ENCODE data around the gene ITGA7. TPM values are rescaled to one million over a fixed set of nuclear protein-coding genes. Genes with fewer than 3 reads are reported as not detected.

Gene ITGA7
- total and polyA plus RNA-seq, 5 donors from 2014 or later, result 0.29 to 0.76 TPM; not detected in 3

GRCh38 chr12:55744340-55745030 is 36.8 kb upstream of the ITGA7 start:
- Histone ChIP-seq H3K4me1 (ENCODE audit: control insufficient read depth, insufficient read depth, low read length, poor library complexity, severe bottlenecking) (peaks cover 19% of the 10 kb centered on the region), H3K9me3 (ENCODE audit: control insufficient read depth in 2 of 2, low read length in 2 of 2) (no peaks in the 10 kb centered on the region), H3K27ac (ENCODE audit: insufficient read depth, low read length, poor library complexity, severe bottlenecking) (peak overlapping the region; percentile 55), H3K27me3 (ENCODE audit: control insufficient read depth, insufficient read depth, low read length) (no peaks in the 10 kb centered on the region), H3K4me3 (ENCODE audit: low read depth, low read length) (peak overlapping the region; percentile 65), H3K36me3 (ENCODE audit: control insufficient read depth, insufficient read depth, low read length) (peaks cover 2% of the 10 kb centered on the region)
- Mint-ChIP-seq H3K36me3 (no peaks in the 10 kb centered on the region), H3K27ac (peak overlapping the region; percentile 85 to 88 (median 86)), H3K4me1 (peaks cover 0 to 48% (median 25%) of the 10 kb centered on the region in 4 donors), H3K9me3 (no peaks in the 10 kb centered on the region), H3K27me3 (peaks cover 5% of the 10 kb centered on the region), H3K4me3 (peak overlapping the region; percentile 93 to 97 (median 94))
- DNase-seq (no peak), ATAC-seq (ENCODE audit: low read depth in 2 of 2) (no peak)

- Mint-ChIP-seq H3K27me3 (peaks cover 5% of the 10 kb centered on the region), H3K36me3 (no peaks in the 10 kb centered on the region), H3K4me1 (peaks cover 0 to 48% (median 25%) of the 10 kb centered on the region in 4 donors), H3K4me3 (peak overlapping the region; percentile 93 to 97 (median 94)), H3K27ac (peak overlapping the region; percentile 85 to 88 (median 86)), H3K9me3 (no peaks in the 10 kb centered on the region)
- Histone ChIP-seq H3K27me3 (ENCODE audit: control insufficient read depth, insufficient read depth, low read length) (no peaks in the 10 kb centered on the region), H3K4me3 (ENCODE audit: low read depth, low read length) (peak overlapping the region; percentile 65), H3K9me3 (ENCODE audit: control insufficient read depth in 2 of 2, low read length in 2 of 2) (no peaks in the 10 kb centered on the region), H3K27ac (ENCODE audit: insufficient read depth, low read length, poor library complexity, severe bottlenecking) (peak overlapping the region; percentile 23), H3K36me3 (ENCODE audit: control insufficient read depth, insufficient read depth, low read length) (no peaks in the 10 kb centered on the region), H3K4me1 (ENCODE audit: control insufficient read depth, insufficient read depth, low read length, poor library complexity, severe bottlenecking) (peaks cover 19% of the 10 kb centered on the region)
- ATAC-seq (ENCODE audit: low read depth in 2 of 2) (peak; percentile 43 to 51), DNase-seq (peak; percentile 28 to 71 (median 44))
These were observed 36.0 kb upstream of the ITGA7 start for GRCh38 chr12:55743406-55744339.

- Histone ChIP-seq H3K27ac (ENCODE audit: insufficient read depth, low read length, poor library complexity, severe bottlenecking) (peak within 1 kb of the TSS; percentile 66), H3K4me3 (ENCODE audit: low read depth, low read length) (peak within 1 kb of the TSS; percentile 79), H3K36me3 (ENCODE audit: control insufficient read depth, insufficient read depth, low read length) (no peaks in the 10 kb centered on the region), H3K4me1 (ENCODE audit: control insufficient read depth, insufficient read depth, low read length, poor library complexity, severe bottlenecking) (peaks cover 27% of the 10 kb centered on the region), H3K9me3 (ENCODE audit: control insufficient read depth in 2 of 2, low read length in 2 of 2) (no peaks in the 10 kb centered on the region), H3K27me3 (ENCODE audit: control insufficient read depth, insufficient read depth, low read length) (no peaks in the 10 kb centered on the region)
- H3K36me3 Mint-ChIP-seq, result no peaks in the 10 kb centered on the region
- H3K9me3 Mint-ChIP-seq, result no peaks in the 10 kb centered on the region
- H3K4me1 Mint-ChIP-seq, result peaks cover 5 to 50% (median 31%) of the 10 kb centered on the region in 4 donors
- H3K27me3 Mint-ChIP-seq, result peaks cover 5% of the 10 kb centered on the region
- peak; percentile 59 to 66 for ATAC-seq (ENCODE audit: low read depth in 2 of 2)
- peak; percentile 66 to 75 (median 72) for DNase-seq
- peak within 1 kb of the TSS; percentile 86 to 88 (median 87) for H3K27ac Mint-ChIP-seq
- peak within 1 kb of the TSS; percentile 93 to 97 (median 94) for H3K4me3 Mint-ChIP-seq
These were observed 35.2 kb upstream of the ITGA7 start, which contains the start of gene GDF11 for GRCh38 chr12:55742719-55743405. TSS of gene GDF11 (plus strand) at chr12:55743122. CDS start at chr12:55743317, 195 bp downstream.

- peaks cover 5 to 57% (median 36%) of the 10 kb centered on the region in 4 donors for H3K4me1 Mint-ChIP-seq
These were observed 34.4 kb upstream of the ITGA7 start for GRCh38 chr12:55741931-55742680.

GRCh38 chr12:55739025-55739378 is 31.3 kb upstream of the ITGA7 start:
- Histone ChIP-seq H3K9me3 (ENCODE audit: control insufficient read depth in 2 of 2, low read length in 2 of 2) (no peaks in the 10 kb centered on the region), H3K27ac (ENCODE audit: insufficient read depth, low read length, poor library complexity, severe bottlenecking) (peak overlapping the region; percentile 89), H3K27me3 (ENCODE audit: control insufficient read depth, insufficient read depth, low read length) (no peaks in the 10 kb centered on the region), H3K36me3 (ENCODE audit: control insufficient read depth, insufficient read depth, low read length) (no peaks in the 10 kb centered on the region), H3K4me1 (ENCODE audit: control insufficient read depth, insufficient read depth, low read length, poor library complexity, severe bottlenecking) (peaks cover 20% of the 10 kb centered on the region), H3K4me3 (ENCODE audit: low read depth, low read length) (peak overlapping the region; percentile 95)
- no peak for ATAC-seq (ENCODE audit: low read depth in 2 of 2)
- H3K27ac Mint-ChIP-seq, result peak overlapping the region in 2 of 3 donors; percentile 77 to 96
- peaks cover 5% of the 10 kb centered on the region for H3K27me3 Mint-ChIP-seq
- no peaks in the 10 kb centered on the region for H3K36me3 Mint-ChIP-seq
- no peaks in the 10 kb centered on the region for H3K9me3 Mint-ChIP-seq
- H3K4me3 Mint-ChIP-seq, result peak overlapping the region; percentile 89 to 96 (median 92)
- DNase-seq, result no peak
- peaks cover 5 to 40% (median 18%) of the 10 kb centered on the region in 4 donors for H3K4me1 Mint-ChIP-seq

More at GRCh38 chr12:55741931-55742680, 34.4 kb upstream of the ITGA7 start:
- DNase-seq (no peak), ATAC-seq (ENCODE audit: low read depth in 2 of 2) (no peak)
- H3K9me3 ChIP-seq (ENCODE audit: control insufficient read depth in 2 of 2, low read length in 2 of 2), result no peaks in the 10 kb centered on the region
- Mint-ChIP-seq H3K4me3 (peak overlapping the region; percentile 80 to 93 (median 84)), H3K36me3 (no peaks in the 10 kb centered on the region), H3K9me3 (no peaks in the 10 kb centered on the region), H3K27ac (peak overlapping the region; percentile 85 to 87 (median 86)), H3K27me3 (peaks cover 5% of the 10 kb centered on the region)
- H3K4me3 ChIP-seq (ENCODE audit: low read depth, low read length), result peak overlapping the region; percentile 79
- H3K27me3 ChIP-seq (ENCODE audit: control insufficient read depth, insufficient read depth, low read length), result no peaks in the 10 kb centered on the region
- peak overlapping the region; percentile 66 for H3K27ac ChIP-seq (ENCODE audit: insufficient read depth, low read length, poor library complexity, severe bottlenecking)
- H3K36me3 ChIP-seq (ENCODE audit: control insufficient read depth, insufficient read depth, low read length), result no peaks in the 10 kb centered on the region
- H3K4me1 ChIP-seq (ENCODE audit: control insufficient read depth, insufficient read depth, low read length, poor library complexity, severe bottlenecking), result peaks cover 34% of the 10 kb centered on the region

- H3K36me3 Mint-ChIP-seq, result no peaks in the 10 kb centered on the region
- no peaks in the 10 kb centered on the region for H3K9me3 Mint-ChIP-seq
- no peaks in the 10 kb centered on the region for H3K9me3 ChIP-seq (ENCODE audit: control insufficient read depth in 2 of 2, low read length in 2 of 2)
- DNase-seq (peak; percentile 69 to 92 (median 85)), ATAC-seq (ENCODE audit: low read depth in 2 of 2) (peak; percentile 74 to 75)
- peak overlapping the region; percentile 89 to 96 (median 92) for H3K4me3 Mint-ChIP-seq
- peak overlapping the region; percentile 77 to 96 (median 94) for H3K27ac Mint-ChIP-seq
- H3K36me3 ChIP-seq (ENCODE audit: control insufficient read depth, insufficient read depth, low read length), result no peaks in the 10 kb centered on the region
- peak overlapping the region; percentile 89 for H3K27ac ChIP-seq (ENCODE audit: insufficient read depth, low read length, poor library complexity, severe bottlenecking)
- no peaks in the 10 kb centered on the region for H3K27me3 ChIP-seq (ENCODE audit: control insufficient read depth, insufficient read depth, low read length)
- peaks cover 16% of the 10 kb centered on the region for H3K4me1 ChIP-seq (ENCODE audit: control insufficient read depth, insufficient read depth, low read length, poor library complexity, severe bottlenecking)
- H3K4me3 ChIP-seq (ENCODE audit: low read depth, low read length), result peak overlapping the region; percentile 95
- H3K27me3 Mint-ChIP-seq, result peaks cover 5% of the 10 kb centered on the region
- peaks cover 5 to 35% (median 18%) of the 10 kb centered on the region in 4 donors for H3K4me1 Mint-ChIP-seq
These were observed 30.7 kb upstream of the ITGA7 start for GRCh38 chr12:55738123-55739024.

Data from CD4-positive, CD25-positive, alpha-beta regulatory T cell (primary cell).